ENCODE data around the gene RABAC1.

GRCh38 chr19:41988947-41989346 is 29.8 kb upstream of the RABAC1 start:
- TF ChIP-seq CTCF (IDR thresholded peaks at IDR 0.05; ENCODE audit: poor library complexity, severe bottlenecking) (no peak), RAD21 (conservative IDR thresholded peaks at IDR 0.05) (no peak), EZH2 (IDR thresholded peaks at IDR 0.05; ENCODE audit: borderline replicate concordance, insufficient read depth, low read length, poor library complexity, severe bottlenecking) (no peak), POLR2AphosphoS5 (IDR thresholded peaks at IDR 0.05) (no peak), TAF1 (IDR thresholded peaks at IDR 0.05; ENCODE audit: low read depth) (no peak), MXI1 (conservative IDR thresholded peaks at IDR 0.05; ENCODE audit: poor library complexity, severe bottlenecking) (no peak), EP300 (conservative IDR thresholded peaks at IDR 0.05; ENCODE audit: poor library complexity, severe bottlenecking) (no peak), SMC3 (conservative IDR thresholded peaks at IDR 0.05; ENCODE audit: poor library complexity) (no peak), REST (IDR thresholded peaks at IDR 0.05; ENCODE audit: borderline replicate concordance) (no peak)
